HEK293 (cell line): ENCODE data around the gene SCTR.

Experiments used
- CTCF ChIP-seq: fragments of 450-650 bp; formaldehyde crosslinking; IDR thresholded peaks from 2 replicates; pipeline ENCODE4 v1.5.1; 2016; ENCODE audit warnings: missing biosample characterization, missing genetic modification characterization
- HOXA7 ChIP-seq: sonication (generic); formaldehyde crosslinking; IDR thresholded peaks from 2 replicates; pipeline ENCODE4 v1.8.1; 2022; ENCODE audit warnings: missing genetic modification reagents, borderline replicate concordance
- HOXC10 ChIP-seq: sonication (generic); formaldehyde crosslinking; IDR thresholded peaks from 2 replicates; pipeline ENCODE4 v1.8.1; 2023; ENCODE audit warnings: mild to moderate bottlenecking, missing genetic modification reagents
- IKZF3 ChIP-seq: fragments of 450-650 bp; IDR thresholded peaks from 2 replicates; pipeline ENCODE4 v1.5.0; 2018; ENCODE audit warnings: missing biosample characterization, mild to moderate bottlenecking, missing genetic modification characterization, moderate library complexity
- INSM2 ChIP-seq: fragments of 450-650 bp; formaldehyde crosslinking; IDR thresholded peaks from 2 replicates; pipeline ENCODE4 v1.5.1; 2016; ENCODE audit warnings: missing biosample characterization, missing genetic modification characterization
- KLF17 ChIP-seq: fragments of 450-650 bp; formaldehyde crosslinking; IDR thresholded peaks from 2 replicates; pipeline ENCODE4 v1.5.1; 2016; ENCODE audit warnings: missing biosample characterization, missing genetic modification characterization
- KLF9 ChIP-seq: fragments of 450-650 bp; formaldehyde crosslinking; IDR thresholded peaks from 2 replicates; pipeline ENCODE4 v1.5.1; 2016; ENCODE audit warnings: missing biosample characterization, missing genetic modification characterization, low read depth
- RBAK ChIP-seq: fragments of 450-650 bp; formaldehyde crosslinking; IDR thresholded peaks from 2 replicates; pipeline ENCODE4 v1.5.1; 2016; ENCODE audit warnings: missing biosample characterization, missing genetic modification characterization
- SALL2 ChIP-seq: fragments of 450-650 bp; formaldehyde crosslinking; IDR thresholded peaks from 2 replicates; pipeline ENCODE4 v1.5.0; 2017; ENCODE audit warnings: missing biosample characterization, mild to moderate bottlenecking, missing genetic modification characterization, borderline replicate concordance
- SCRT1 ChIP-seq: fragments of 450-650 bp; formaldehyde crosslinking; IDR thresholded peaks from 2 replicates; pipeline ENCODE4 v1.5.1; 2016; ENCODE audit warnings: missing biosample characterization, missing genetic modification characterization, borderline replicate concordance
- SP2 ChIP-seq: fragments of 450-650 bp; formaldehyde crosslinking; IDR thresholded peaks from 2 replicates; pipeline ENCODE4 v1.5.1; 2016; ENCODE audit warnings: missing biosample characterization, missing genetic modification characterization
- ZBTB21 ChIP-seq: fragments of 450-650 bp; formaldehyde crosslinking; IDR thresholded peaks from 2 replicates; pipeline ENCODE4 v1.5.1; 2017; ENCODE audit warnings: missing biosample characterization, missing genetic modification characterization
- ZBTB7A ChIP-seq: fragments of 450-650 bp; formaldehyde crosslinking; IDR thresholded peaks from 2 replicates; pipeline ENCODE4 v1.5.1; 2016; ENCODE audit warnings: low read depth, missing biosample characterization, missing genetic modification characterization
- ZFP69B ChIP-seq: fragments of 450-650 bp; formaldehyde crosslinking; IDR thresholded peaks from 2 replicates; pipeline ENCODE4 v1.5.1; 2016; ENCODE audit warnings: missing biosample characterization, missing genetic modification characterization
- ZNF18 ChIP-seq: fragments of 450-650 bp; formaldehyde crosslinking; IDR thresholded peaks from 2 replicates; pipeline ENCODE4 v1.5.1; 2016; ENCODE audit warnings: missing biosample characterization, missing genetic modification characterization
- ZNF274 ChIP-seq, 2 experiments: fragments of 200-500 bp in 1 of 2; fragments of 450-650 bp in 1 of 2; sonication (Bioruptor generic) in 1 of 2; formaldehyde crosslinking in 1 of 2; IDR thresholded peaks; 2 replicates each; pipeline versions ENCODE4 v1.5.1 to v1.6.1; 2014 to 2016; ENCODE audit warnings: borderline replicate concordance in 1 of 2, inconsistent platforms in 1 of 2, low read length in 1 of 2, missing biosample characterization in 1 of 2, missing genetic modification characterization in 1 of 2
- ZNF335 ChIP-seq: fragments of 450-650 bp; formaldehyde crosslinking; conservative IDR thresholded peaks from 2 replicates; pipeline ENCODE4 v1.5.1; 2016; ENCODE audit warnings: missing biosample characterization, missing genetic modification characterization
- ZNF350 ChIP-seq: fragments of 450-650 bp; formaldehyde crosslinking; IDR thresholded peaks from 2 replicates; pipeline ENCODE4 v1.5.0; 2017; ENCODE audit warnings: missing biosample characterization, mild to moderate bottlenecking, missing genetic modification characterization
- ZNF426 ChIP-seq: fragments of 450-650 bp; formaldehyde crosslinking; IDR thresholded peaks from 2 replicates; pipeline ENCODE4 v1.5.1; 2017; ENCODE audit warnings: missing biosample characterization, missing genetic modification characterization, mild to moderate bottlenecking, inconsistent platforms, moderate library complexity
- ZNF433 ChIP-seq: fragments of 450-650 bp; formaldehyde crosslinking; IDR thresholded peaks from 2 replicates; pipeline ENCODE4 v1.5.1; 2016; ENCODE audit warnings: missing biosample characterization, missing genetic modification characterization, low read depth
- ZNF529 ChIP-seq: fragments of 450-650 bp; formaldehyde crosslinking; IDR thresholded peaks from 2 replicates; pipeline ENCODE4 v1.5.1; 2017; ENCODE audit warnings: missing genetic modification characterization, missing biosample characterization; ENCODE audit not compliant: insufficient replicate concordance
- ZNF530 ChIP-seq: fragments of 450-650 bp; formaldehyde crosslinking; IDR thresholded peaks from 2 replicates; pipeline ENCODE4 v1.5.1; 2016; ENCODE audit warnings: low read depth, missing biosample characterization, missing genetic modification characterization
- ZNF548 ChIP-seq: fragments of 450-650 bp; formaldehyde crosslinking; IDR thresholded peaks from 2 replicates; pipeline ENCODE4 v1.5.1; 2016; ENCODE audit warnings: missing biosample characterization, missing genetic modification characterization
- ZNF549 ChIP-seq: fragments of 450-650 bp; IDR thresholded peaks from 2 replicates; pipeline ENCODE4 v1.5.1; 2018; ENCODE audit warnings: missing biosample characterization, missing genetic modification characterization, mild to moderate bottlenecking, inconsistent platforms, moderate library complexity
- ZNF585B ChIP-seq: fragments of 450-650 bp; formaldehyde crosslinking; IDR thresholded peaks from 2 replicates; pipeline ENCODE4 v1.5.1; 2016; ENCODE audit warnings: missing biosample characterization, missing genetic modification characterization
- ZNF596 ChIP-seq: fragments of 450-650 bp; IDR thresholded peaks from 2 replicates; pipeline ENCODE4 v1.5.0; 2018; ENCODE audit warnings: missing biosample characterization, mild to moderate bottlenecking, missing genetic modification characterization, moderate library complexity
- ZNF677 ChIP-seq: fragments of 450-650 bp; IDR thresholded peaks from 2 replicates; pipeline ENCODE4 v1.5.0; 2018; ENCODE audit warnings: missing biosample characterization, mild to moderate bottlenecking, missing genetic modification characterization, moderate library complexity
- ZNF785 ChIP-seq: fragments of 450-650 bp; formaldehyde crosslinking; IDR thresholded peaks from 2 replicates; pipeline ENCODE4 v1.5.1; 2016; ENCODE audit warnings: missing biosample characterization, missing genetic modification characterization
- ZNF830 ChIP-seq: fragments of 450-650 bp; IDR thresholded peaks from 2 replicates; pipeline ENCODE4 v1.5.0; 2018; ENCODE audit warnings: missing biosample characterization, missing genetic modification characterization, low read depth, mild to moderate bottlenecking, moderate library complexity
- TF ChIP-seq, protein P1 (sequence below): fragments of 450-650 bp; formaldehyde crosslinking; IDR thresholded peaks from 2 replicates; pipeline ENCODE4 v1.5.1; 2017; ENCODE audit warnings: missing biosample characterization, missing genetic modification characterization
- TF ChIP-seq, protein P2 (sequence below): fragments of 450-650 bp; formaldehyde crosslinking; IDR thresholded peaks from 2 replicates; pipeline ENCODE4 v1.5.1; 2016; ENCODE audit warnings: missing biosample characterization, missing genetic modification characterization, low read depth

SCTR gene

GRCh38 chr2:119544075-119544938 is 20.0 kb upstream of the SCTR start, which contains the start of gene CFAP221 (continued):
- TF ChIP-seq CTCF (tag by site-specific recombination): no peak
- no peak for TF ChIP-seq SALL2 (tag by site-specific recombination)
- TF ChIP-seq ZNF350: no peak
- peak; percentile 34; the same call in 1 of the 2 replicates for TF ChIP-seq KLF9 (tag by site-specific recombination)
- TF ChIP-seq ZNF830 (tag by site-specific recombination): no peak
- no peak for TF ChIP-seq HOXC10 (CRISPR knock-in tag)
- TF ChIP-seq ZNF433 (tag by site-specific recombination): no peak
- TF ChIP-seq HOXA7 (CRISPR knock-in tag): no peak
- no peak for TF ChIP-seq ZFP69B
- peak; percentile 47 for TF ChIP-seq SP2 (tag by site-specific recombination)
- peak; percentile 92 for TF ChIP-seq ZNF335 (tag by site-specific recombination)
- TF ChIP-seq ZNF529 (tag by site-specific recombination): no peak
- TF ChIP-seq SCRT1 (tag by site-specific recombination): no peak
- no peak for TF ChIP-seq ZNF585B (tag by site-specific recombination)
- TF ChIP-seq ZNF530 (tag by site-specific recombination): no peak
- 0 out of 2 replicates have a peak, but pooled peaks have one; percentile 27 for TF ChIP-seq IKZF3 (tag by site-specific recombination)
- TF ChIP-seq ZNF548 (tag by site-specific recombination): no peak
- TF ChIP-seq, protein P1, sequence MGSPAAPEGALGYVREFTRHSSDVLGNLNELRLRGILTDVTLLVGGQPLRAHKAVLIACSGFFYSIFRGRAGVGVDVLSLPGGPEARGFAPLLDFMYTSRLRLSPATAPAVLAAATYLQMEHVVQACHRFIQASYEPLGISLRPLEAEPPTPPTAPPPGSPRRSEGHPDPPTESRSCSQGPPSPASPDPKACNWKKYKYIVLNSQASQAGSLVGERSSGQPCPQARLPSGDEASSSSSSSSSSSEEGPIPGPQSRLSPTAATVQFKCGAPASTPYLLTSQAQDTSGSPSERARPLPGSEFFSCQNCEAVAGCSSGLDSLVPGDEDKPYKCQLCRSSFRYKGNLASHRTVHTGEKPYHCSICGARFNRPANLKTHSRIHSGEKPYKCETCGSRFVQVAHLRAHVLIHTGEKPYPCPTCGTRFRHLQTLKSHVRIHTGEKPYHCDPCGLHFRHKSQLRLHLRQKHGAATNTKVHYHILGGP (tag by site-specific recombination): no peak
- no peak for TF ChIP-seq INSM2
- TF ChIP-seq ZNF18 (tag by site-specific recombination): no peak
- no peak for TF ChIP-seq ZBTB21 (tag by site-specific recombination)
- TF ChIP-seq ZNF596: no peak
- TF ChIP-seq ZNF785 (tag by site-specific recombination): no peak
- TF ChIP-seq ZNF426 (tag by site-specific recombination): no peak
- no peak for TF ChIP-seq ZBTB7A (tag by site-specific recombination)
- TF ChIP-seq, protein P2, sequence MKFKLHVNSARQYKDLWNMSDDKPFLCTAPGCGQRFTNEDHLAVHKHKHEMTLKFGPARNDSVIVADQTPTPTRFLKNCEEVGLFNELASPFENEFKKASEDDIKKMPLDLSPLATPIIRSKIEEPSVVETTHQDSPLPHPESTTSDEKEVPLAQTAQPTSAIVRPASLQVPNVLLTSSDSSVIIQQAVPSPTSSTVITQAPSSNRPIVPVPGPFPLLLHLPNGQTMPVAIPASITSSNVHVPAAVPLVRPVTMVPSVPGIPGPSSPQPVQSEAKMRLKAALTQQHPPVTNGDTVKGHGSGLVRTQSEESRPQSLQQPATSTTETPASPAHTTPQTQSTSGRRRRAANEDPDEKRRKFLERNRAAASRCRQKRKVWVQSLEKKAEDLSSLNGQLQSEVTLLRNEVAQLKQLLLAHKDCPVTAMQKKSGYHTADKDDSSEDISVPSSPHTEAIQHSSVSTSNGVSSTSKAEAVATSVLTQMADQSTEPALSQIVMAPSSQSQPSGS (tag by site-specific recombination): no peak
- no peak for TF ChIP-seq ZNF677 (tag by site-specific recombination)
- TF ChIP-seq RBAK (tag by site-specific recombination): no peak
- TF ChIP-seq KLF17: 0 out of 2 replicates have a peak, but pooled peaks have one; percentile 31
- TF ChIP-seq ZNF549 (tag by site-specific recombination): no peak
- no peak for TF ChIP-seq ZNF274 (IDR thresholded peaks at IDR 0.05; ENCODE audit: low read length)
- TF ChIP-seq ZNF274 (tag by site-specific recombination; IDR thresholded peaks at IDR 0.05; ENCODE audit: borderline replicate concordance): no peak
